ENCODE results near the gene LYZL4. TPM values are rescaled to one million over a fixed set of nuclear protein-coding genes. Genes with fewer than 3 reads are reported as not detected.

The LYZL4 gene
- 0.34 TPM in 1 of 2 replicates, not detected in the other for total RNA-seq (2014; rRNA removed; shearing (Covaris generic))

GRCh38 chr3:42410370-42411131 lies at the start of gene LYZL4:
LYZL4 (minus strand) TSS chr3:42410610; CDS start chr3:42407251, 3,359 bp downstream.

Other genes starting within 250 kb of the LYZL4 start
- gene CCK, start 144.4 kb downstream of the LYZL4 start, total RNA-seq (2014; rRNA removed; shearing (Covaris generic)), result 0.80 and 1.4 TPM in 2 replicates
- gene VIPR1, start 92.0 kb upstream of the LYZL4 start, total RNA-seq (2014; rRNA removed; shearing (Covaris generic)), result 13.3 and 13.5 TPM in 2 replicates
- 44.4 and 52.1 TPM in 2 replicates for gene SEC22C, start 171.4 kb upstream of the LYZL4 start, total RNA-seq (2014; rRNA removed; shearing (Covaris generic))
- 19.2 and 24.2 TPM in 2 replicates for gene SS18L2, start 180.2 kb upstream of the LYZL4 start, total RNA-seq (2014; rRNA removed; shearing (Covaris generic))
- 40.9 and 48.4 TPM in 2 replicates for gene NKTR, start 190.1 kb upstream of the LYZL4 start, total RNA-seq (2014; rRNA removed; shearing (Covaris generic))
- gene ZBTB47, start 243.1 kb upstream of the LYZL4 start, total RNA-seq (2014; rRNA removed; shearing (Covaris generic)), result 15.3 and 15.7 TPM in 2 replicates